H1 (cell line): Measurements from ENCODE around the gene ZP2. TPM values are rescaled to one million over a fixed set of nuclear protein-coding genes. Genes with fewer than 3 reads are reported as not detected.
A peak's percentile ranks its signal among the peaks of the same experiment; 100 is the strongest.

Experiments used
- CTCF ChIA-PET: fragments of 300-600 bp; sonication (Branson Sonifier 250); formaldehyde crosslinking; loops from one replicate; lab custom pipeline; 2021; ENCODE audit not compliant: partially characterized antibody; lab: Charles Lee
- POLR2A ChIA-PET: fragments of 300-600 bp; sonication (Branson Sonifier 250); formaldehyde crosslinking; loops from one replicate; lab custom pipeline; 2021; ENCODE audit warnings: inconsistent platforms; ENCODE audit not compliant: partially characterized antibody; lab: Charles Lee
- DNase-seq, 2 experiments: peaks; one replicate each; pipeline versions ENCODE4 v3.0.0 to v3.0.0-alpha.2; 2010 to 2022; ENCODE audit warnings: low spot score in 2 of 2, low read depth in 1 of 2, mixed read lengths in 1 of 2
- FAIRE-seq: peaks from 2 replicates; lab custom pipeline; 2011; peaks lifted over from hg19 to GRCh38; lab: Jason Lieb, UNC
- H2AFZ ChIP-seq: 2 replicates; pipeline ENCODE4 v1.8.1; 2012; ENCODE audit warnings: low read length, inconsistent platforms
- H2AK5ac ChIP-seq: 2 replicates; pipeline ENCODE4 v1.6.1; 2013; ENCODE audit warnings: low read depth, low read length
- H2BK120ac ChIP-seq: replicated peaks from 2 replicates; pipeline ENCODE3; 2013; ENCODE audit warnings: low read depth, low read length, inconsistent platforms
- H2BK12ac ChIP-seq: 2 replicates; pipeline ENCODE4 v1.6.1; 2013; ENCODE audit warnings: low read depth, low read length
- H2BK15ac ChIP-seq: 2 replicates; pipeline ENCODE4 v1.6.1; 2013; ENCODE audit warnings: low read length
- H2BK20ac ChIP-seq: 2 replicates; pipeline ENCODE4 v1.6.1; 2013; ENCODE audit warnings: low read length
- H2BK5ac ChIP-seq: 2 replicates; pipeline ENCODE4 v1.6.1; 2013; ENCODE audit warnings: low read depth, low read length
- H3K14ac ChIP-seq: 2 replicates; pipeline ENCODE4 v1.6.1; 2013; ENCODE audit warnings: inconsistent platforms; ENCODE audit not compliant: insufficient read length
- H3K18ac ChIP-seq: 2 replicates; pipeline ENCODE4 v1.6.1; 2013; ENCODE audit warnings: low read length; ENCODE audit errors: extremely low read depth
- H3K23ac ChIP-seq: 2 replicates; pipeline ENCODE4 v1.6.1; 2013; ENCODE audit warnings: inconsistent platforms; ENCODE audit not compliant: insufficient read length
- H3K23me2 ChIP-seq: 2 replicates; pipeline ENCODE4 v1.6.1; 2013; ENCODE audit warnings: low read depth, low read length
- H3K27ac ChIP-seq: 2 replicates; pipeline ENCODE4 v1.6.1; 2011; ENCODE audit warnings: low read depth, low read length, inconsistent platforms
- H3K27me3 ChIP-seq, 4 experiments: replicated peaks in 1 of 4; 1 replicate in 1 of 4; 2 replicates in 3 of 4; pipeline versions ENCODE4 v1.6.1 to v1.8.1; 2011 to 2013; ENCODE audit warnings: low read length in 3 of 4, mild to moderate bottlenecking in 3 of 4, inconsistent platforms in 2 of 4, mixed read lengths in 2 of 4, moderate library complexity in 1 of 4; ENCODE audit not compliant: control insufficient read depth in 3 of 4, insufficient read depth in 3 of 4; ENCODE audit errors: extremely low read depth in 1 of 4
- H3K36me3 ChIP-seq, 4 experiments: 2 replicates each; pipeline versions ENCODE4 v1.6.1 to v1.8.1; 2011 to 2013; ENCODE audit warnings: mild to moderate bottlenecking in 4 of 4, low read length in 3 of 4, moderate library complexity in 2 of 4, control low read depth in 1 of 4, inconsistent platforms in 1 of 4; ENCODE audit not compliant: insufficient read depth in 4 of 4, control insufficient read depth in 2 of 4
- H3K4ac ChIP-seq: replicated peaks from 2 replicates; pipeline ENCODE3; 2013; ENCODE audit warnings: low read length, low read depth, mixed read lengths, inconsistent platforms; ENCODE audit not compliant: insufficient read length
- H3K4me1 ChIP-seq, 4 experiments: replicated peaks in 1 of 4; 1 replicate in 1 of 4; 2 replicates in 3 of 4; pipeline versions ENCODE4 v1.6.1 to v1.8.1; 2011 to 2013; ENCODE audit warnings: low read length in 3 of 4, inconsistent platforms in 2 of 4, mixed read lengths in 1 of 4; ENCODE audit not compliant: insufficient read depth in 4 of 4, control insufficient read depth in 3 of 4
- H3K4me2 ChIP-seq, 2 experiments: 2 replicates each; pipeline versions ENCODE4 v1.6.1 to v1.8.1; 2011 to 2013; ENCODE audit warnings: low read depth in 2 of 2, low read length in 2 of 2, control low read depth in 1 of 2, inconsistent platforms in 1 of 2, mild to moderate bottlenecking in 1 of 2; ENCODE audit not compliant: insufficient read depth in 1 of 2
- H3K4me3 ChIP-seq, 4 experiments: fragments of 200-600, 300-600 bp in 1 of 4; sonication (generic), shearing (Covaris generic), sonication (Bioruptor Twin) in 1 of 4; 2 replicates each; pipeline versions ENCODE4 v1.5.1 to v1.8.1; 2011 to 2016; ENCODE audit warnings: low read length in 4 of 4, low read depth in 3 of 4, control low read depth in 2 of 4, inconsistent platforms in 2 of 4, mild to moderate bottlenecking in 2 of 4, mixed read lengths in 1 of 4, moderate library complexity in 1 of 4; ENCODE audit not compliant: insufficient read depth in 2 of 4; ENCODE audit errors: extremely low read depth in 1 of 4
- H3K56ac ChIP-seq: replicated peaks from 2 replicates; pipeline ENCODE3; 2013; ENCODE audit warnings: low read depth, mild to moderate bottlenecking, mixed read lengths, low read length, inconsistent platforms; ENCODE audit not compliant: insufficient read length
- H3K79me1 ChIP-seq: 2 replicates; pipeline ENCODE4 v1.6.1; 2013; ENCODE audit warnings: low read depth, low read length, control low read depth
- H3K79me2 ChIP-seq, 2 experiments: 2 replicates each; pipeline versions ENCODE4 v1.6.1 to v1.8.1; 2012 to 2013; ENCODE audit warnings: low read length in 2 of 2, mild to moderate bottlenecking in 2 of 2, inconsistent platforms in 1 of 2; ENCODE audit not compliant: insufficient read depth in 2 of 2, control insufficient read depth in 1 of 2
- H3K9ac ChIP-seq, 4 experiments: replicated peaks in 1 of 4; 1 replicate in 1 of 4; 2 replicates in 3 of 4; pipeline versions ENCODE4 v1.6.1 to v1.8.1; 2011 to 2013; ENCODE audit warnings: low read depth in 3 of 4, low read length in 3 of 4, control low read depth in 2 of 4, mild to moderate bottlenecking in 2 of 4, moderate library complexity in 2 of 4, inconsistent platforms in 1 of 4; ENCODE audit errors: extremely low read depth in 1 of 4
- H3K9me3 ChIP-seq, 2 experiments: 2 replicates each; pipeline versions ENCODE4 v1.6.1 to v1.8.1; 2012 to 2013; ENCODE audit warnings: mild to moderate bottlenecking in 2 of 2, moderate library complexity in 2 of 2, control low read depth in 1 of 2, inconsistent platforms in 1 of 2, low read depth in 1 of 2, low read length in 1 of 2, mixed read lengths in 1 of 2; ENCODE audit not compliant: insufficient read depth in 2 of 2
- H4K20me1 ChIP-seq, 2 experiments: replicated peaks in 1 of 2; 2 replicates each; pipeline versions ENCODE3 to v1.8.1; 2011 to 2013; ENCODE audit warnings: inconsistent platforms in 2 of 2, low read length in 2 of 2, mild to moderate bottlenecking in 1 of 2; ENCODE audit not compliant: insufficient read depth in 2 of 2, control insufficient read depth in 1 of 2
- H4K5ac ChIP-seq: 2 replicates; pipeline ENCODE4 v1.6.1; 2013; ENCODE audit warnings: low read length, low read depth, mixed read lengths, inconsistent platforms; ENCODE audit not compliant: insufficient read length
- H4K8ac ChIP-seq: 2 replicates; pipeline ENCODE4 v1.8.0; 2013; ENCODE audit warnings: mild to moderate bottlenecking, moderate library complexity, low read length, inconsistent platforms; ENCODE audit not compliant: insufficient read depth; ENCODE audit errors: extremely low read depth
- H4K91ac ChIP-seq: replicated peaks from 2 replicates; pipeline ENCODE3; 2013; ENCODE audit warnings: low read length, mixed read lengths, inconsistent platforms; ENCODE audit not compliant: insufficient read length
- BACH1 ChIP-seq: IDR thresholded peaks from 2 replicates; pipeline ENCODE4 v1.6.1; 2012; ENCODE audit warnings: low read length, improper control_type of control experiment
- CBX5 ChIP-seq: fragments of 300-800, 300-1000 bp; sonication (generic); IDR thresholded peaks from 2 replicates; pipeline ENCODE4 v1.7.1; 2016; ENCODE audit warnings: antibody characterized with exemption, low read length, low read depth
- CREB1 ChIP-seq: IDR thresholded peaks from 2 replicates; pipeline ENCODE4 v1.6.1; 2012; ENCODE audit warnings: inconsistent platforms
- FOSL1 ChIP-seq: IDR thresholded peaks from 2 replicates; pipeline ENCODE4 v1.6.1; 2011; ENCODE audit warnings: mild to moderate bottlenecking, low read depth, low read length, moderate library complexity; ENCODE audit not compliant: insufficient read depth
- POLR2AphosphoS5 ChIP-seq: IDR thresholded peaks from 2 replicates; pipeline ENCODE4 v1.6.1; 2011; ENCODE audit warnings: low read depth, low read length
- SIN3A ChIP-seq, 2 experiments: IDR thresholded peaks in 1 of 2; conservative IDR thresholded peaks in 1 of 2; 2 replicates each; pipeline ENCODE4 v1.6.1; 2011 to 2012; ENCODE audit warnings: low read length in 2 of 2, improper control_type of control experiment in 1 of 2, low read depth in 1 of 2, mild to moderate bottlenecking in 1 of 2
- SP2 ChIP-seq: IDR thresholded peaks from 2 replicates; pipeline ENCODE4 v1.6.1; 2012; ENCODE audit warnings: mild to moderate bottlenecking, low read length, inconsistent platforms
- TBP ChIP-seq: IDR thresholded peaks from 2 replicates; pipeline ENCODE4 v1.6.1; 2011; ENCODE audit warnings: low read depth, low read length, improper control_type of control experiment
- TEAD4 ChIP-seq: IDR thresholded peaks from 2 replicates; pipeline ENCODE4 v1.6.1; 2012; ENCODE audit warnings: low read depth, low read length, inconsistent platforms, mixed read lengths
- WGBS, 2 experiments: shearing (Covaris generic) in 1 of 2; methylation state at CpG; one replicate each; pipeline versions ENCODE4 v1.1.6 to v1.1.7; 2013 to 2015; ENCODE audit warnings: low lambda C conversion rate in 2 of 2, mixed read lengths in 2 of 2, inconsistent platforms in 1 of 2, low coverage in 1 of 2, missing lambda C conversion rate in 1 of 2; ENCODE audit not compliant: insufficient replicate concordance in 2 of 2, insufficient coverage in 1 of 2, insufficient read length in 1 of 2; ENCODE audit errors: extremely low coverage in 1 of 2, missing lambda C conversion rate in 1 of 2; 5-methylcytosine and 5-hydroxymethylcytosine counted together
- polyA plus RNA-seq, 7 experiments: library from polyadenylated mRNA; depleted of rRNA in 3 of 7; stranded (reverse) in 5 of 7; unstranded in 2 of 7; fragments of >200 nt in 5 of 7; fragments of 200-250 nt in 2 of 7; gene quantifications; 1 replicate in 5 of 7; 2 replicates in 1 of 7; 4 replicates in 1 of 7; pipeline versions ENCODE4 v1.2.1 to v1.2.3, GENCODE V29; 2011 to 2013; ENCODE audit warnings: missing spikeins in 2 of 7, mixed read lengths in 2 of 7
- total RNA-seq: library from RNA; stranded (reverse); fragmentation: NEBNext Ultra II Directional; extraction: Animal tissue kit (Norgen Biotek cat#: 25700); gene quantifications from 2 replicates; pipeline ENCODE4 v1.2.1, GENCODE V29; 2021
- TF ChIP-seq, protein P1 (sequence below): IDR thresholded peaks from 2 replicates; pipeline ENCODE4 v1.6.1; 2012; ENCODE audit warnings: inconsistent platforms

The ZP2 gene
- total and polyA plus RNA-seq, 2 of the 8 experiments (the other 6 are each of a cell fraction or from before 2014, with no cell fraction given) = not detected

- Histone ChIP-seq H3K4me1 (peaks cover 0 to 10% (median 5%) of the 10 kb centered on the region in 4 experiments; a peak in 4 of 7 replicates), H3K27ac (no peak overlapping the region), H3K4ac (no peak overlapping the region), H4K20me1 (peaks cover 0 to 2% of the 10 kb centered on the region in 2 experiments), H3K56ac (no peak overlapping the region), H4K5ac (no peak overlapping the region), H3K18ac (no peak overlapping the region), H2BK15ac (no peak overlapping the region), H3K9ac (no peak overlapping the region), H3K27me3 (peaks cover 0 to 7% (median 1%) of the 10 kb centered on the region in 4 experiments; a peak in 3 of 7 replicates), H3K79me2 (peaks cover 0 to 22% of the 10 kb centered on the region in 2 experiments; a peak in 2 of 4 replicates), H3K23ac (no peak overlapping the region), H4K91ac (no peak overlapping the region), H4K8ac (no peak overlapping the region), H3K79me1 (peaks cover 2% of the 10 kb centered on the region; the same call in 1 of the 2 replicates), H3K23me2 (peaks cover 11% of the 10 kb centered on the region), H3K36me3 (peaks cover 8 to 40% (median 27%) of the 10 kb centered on the region in 4 experiments), H2BK120ac (no peak overlapping the region), H3K14ac (no peak overlapping the region), H2AFZ (no peak overlapping the region), H3K9me3 (no peaks in the 10 kb centered on the region), H2BK5ac (no peak overlapping the region), H2AK5ac (no peak overlapping the region), H2BK12ac (no peak overlapping the region), H2BK20ac (no peak overlapping the region), H3K4me3 (peak overlapping the region in 1 of 4 experiments; percentile 86; a peak in 1 of 8 replicates), H3K4me2 (peak overlapping the region in 1 of 2 experiments; percentile 72; a peak in 2 of 4 replicates)
- ChIA-PET POLR2A (interaction anchor here (0.6 to 1.2 kb wide), 2 partner anchors 12 to 20 kb away, joined by 4 to 5 read pairs; no protein-coding TSS in a partner anchor), CTCF (interaction anchor here (0.5 to 5.8 kb wide), 6 partner anchors 26 to 1157 kb away, joined by 3 to 42 read pairs (median 4); partner anchors contain the start of gene CRYM)
- DNase-seq = no peak
- 94% methylated on average over 1 of the region's 1 CpG; no CpG with 5 or more reads in 1 of the 2 experiments for WGBS, 2 experiments
- FAIRE-seq = no peak
- TF ChIP-seq FOSL1 = no peak
- no peak for TF ChIP-seq BACH1
- TF ChIP-seq POLR2AphosphoS5 = no peak
- no peak for TF ChIP-seq CREB1
- TF ChIP-seq TEAD4 = no peak
- TF ChIP-seq, protein P1, sequence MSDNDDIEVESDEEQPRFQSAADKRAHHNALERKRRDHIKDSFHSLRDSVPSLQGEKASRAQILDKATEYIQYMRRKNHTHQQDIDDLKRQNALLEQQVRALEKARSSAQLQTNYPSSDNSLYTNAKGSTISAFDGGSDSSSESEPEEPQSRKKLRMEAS = no peak
- no peak for TF ChIP-seq TBP
- no peak for TF ChIP-seq CBX5
- TF ChIP-seq SP2 = no peak
- TF ChIP-seq SIN3A (conservative IDR thresholded peaks at IDR 0.05 in 1 of 2, IDR thresholded peaks at IDR 0.05 in 1 of 2; ENCODE audit: low read depth in 1 of 2, low read length in 2 of 2) = no peak
- TF ChIP-seq, all 59 proteins: peak for 0
Measured at GRCh38 chr16:21160276-21160675, 51.1 kb downstream of the ZP2 start.
